ENCODE data around the gene ENTHD1. TPM values are rescaled to one million over a fixed set of nuclear protein-coding genes. Genes with fewer than 3 reads are reported as not detected.

Gene ENTHD1
- total RNA-seq, 2 donors from 2014 or later, result not detected

- intact Hi-C loops (cut with DNase I, micrococcal nuclease), result no loop called here
- ATAC-seq (peak; percentile 91), DNase-seq (no peak)
Observed at GRCh38 chr22:39925909-39926679, 32.5 kb upstream of the ENTHD1 start.

DNA sequence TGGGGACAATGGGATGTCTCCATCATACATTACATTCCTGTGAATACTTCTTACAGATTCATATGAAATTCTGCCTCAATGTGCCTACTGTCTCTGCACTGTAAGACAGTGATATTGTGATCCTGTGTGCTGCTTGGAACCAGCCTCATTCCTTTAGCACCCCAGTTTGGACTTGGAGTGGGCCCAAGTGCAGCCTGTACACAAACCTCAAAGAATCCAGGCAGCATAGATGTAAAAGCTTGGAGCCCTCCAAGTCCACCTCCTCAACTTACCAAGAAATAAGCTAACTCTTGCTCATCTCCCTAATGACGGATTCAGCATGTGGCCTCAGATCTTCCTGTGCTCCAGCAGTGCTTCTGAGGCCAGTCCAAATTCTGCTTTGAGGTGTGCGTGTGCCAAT is 31.7 kb upstream of the ENTHD1 start:
- intact Hi-C loops (cut with DNase I, micrococcal nuclease), result no loop called here

GRCh38 chr22:39924286-39924685 is 30.7 kb upstream of the ENTHD1 start:
- ATAC-seq, result no peak
- DNase-seq, result no peak
- intact Hi-C loops (cut with DNase I, micrococcal nuclease), result no loop called here

More for the DNA sequence above, 31.7 kb upstream of the ENTHD1 start:
- no peak for ATAC-seq
- no peak for DNase-seq

DNA sequence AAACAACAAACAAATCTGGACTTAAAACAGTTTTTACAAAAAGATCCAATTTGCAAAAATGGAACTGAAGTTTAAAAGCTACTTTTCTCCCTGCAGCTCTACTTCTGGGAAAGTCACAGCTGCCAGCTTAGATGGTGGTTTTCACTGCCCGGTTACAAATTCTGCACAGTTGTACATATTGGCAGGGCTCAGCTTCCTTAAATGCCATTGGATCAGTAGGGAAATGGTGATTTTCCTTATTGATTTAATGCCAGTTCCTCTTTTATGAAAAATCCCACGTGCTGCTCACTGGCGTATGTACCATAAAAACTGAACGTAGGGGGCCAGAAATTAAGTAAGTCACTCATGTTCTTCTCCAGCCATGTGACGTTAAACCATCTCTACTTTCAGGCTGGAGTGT is 30.1 kb upstream of the ENTHD1 start:
- peak; percentile 20 for ATAC-seq
- intact Hi-C loops (cut with DNase I, micrococcal nuclease), result no loop called here
- DNase-seq, result no peak

GRCh38 chr22:39920134-39920743 is 26.7 kb upstream of the ENTHD1 start:
- no peak for ATAC-seq
- intact Hi-C loops (cut with DNase I, micrococcal nuclease), result no loop called here
- no peak for DNase-seq

DNA sequence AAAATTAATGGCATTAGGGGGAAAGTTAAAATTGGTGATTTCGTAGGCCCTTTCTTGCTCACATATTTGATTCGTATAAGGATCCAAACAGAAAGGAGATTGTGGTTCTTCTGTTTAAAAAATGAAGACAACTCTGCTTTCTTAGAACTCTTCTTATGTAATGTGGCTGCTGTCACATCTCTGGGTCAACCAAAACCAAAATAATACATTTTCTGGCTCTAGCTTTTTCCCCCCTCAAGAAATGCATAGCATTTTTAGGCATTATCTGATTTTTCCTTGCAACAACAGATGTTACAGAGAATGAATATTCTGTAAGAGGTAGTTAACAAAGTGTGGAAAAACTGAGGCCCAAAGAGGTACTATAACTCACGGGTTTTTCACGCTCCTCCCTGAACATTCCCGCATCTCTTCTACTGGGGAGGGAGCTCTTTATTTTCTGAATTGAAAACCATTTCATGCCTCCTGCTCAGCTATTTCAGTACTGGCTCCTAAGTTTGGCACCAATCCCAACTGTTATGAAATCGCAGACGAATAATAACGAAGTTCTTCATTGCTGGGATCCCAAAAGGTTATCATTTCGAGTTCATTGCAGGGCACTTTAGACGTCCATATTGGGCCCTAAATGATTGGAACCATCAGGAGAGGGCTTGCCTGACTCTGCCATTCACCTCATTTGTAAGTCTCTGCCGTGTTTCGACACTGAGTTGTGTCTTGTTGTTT is 24.4 kb upstream of the ENTHD1 start:
- ATAC-seq (no peak), DNase-seq (no peak)
- intact Hi-C loops (cut with DNase I, micrococcal nuclease), result no loop called here

GRCh38 chr22:39917197-39917643 is 23.7 kb upstream of the ENTHD1 start:
- intact Hi-C loops (cut with DNase I, micrococcal nuclease), result no loop called here

GRCh38 chr22:39916496-39916895 is 22.9 kb upstream of the ENTHD1 start:
- intact Hi-C loops (cut with DNase I, micrococcal nuclease), result no loop called here
- ATAC-seq (no peak), DNase-seq (no peak)

More at GRCh38 chr22:39917197-39917643, 23.7 kb upstream of the ENTHD1 start:
- ATAC-seq (no peak), DNase-seq (no peak)

- ATAC-seq (no peak), DNase-seq (no peak)
- intact Hi-C loops (cut with DNase I, micrococcal nuclease), result no loop called here
Observed at GRCh38 chr22:39915295-39915726, 21.8 kb upstream of the ENTHD1 start.

DNA sequence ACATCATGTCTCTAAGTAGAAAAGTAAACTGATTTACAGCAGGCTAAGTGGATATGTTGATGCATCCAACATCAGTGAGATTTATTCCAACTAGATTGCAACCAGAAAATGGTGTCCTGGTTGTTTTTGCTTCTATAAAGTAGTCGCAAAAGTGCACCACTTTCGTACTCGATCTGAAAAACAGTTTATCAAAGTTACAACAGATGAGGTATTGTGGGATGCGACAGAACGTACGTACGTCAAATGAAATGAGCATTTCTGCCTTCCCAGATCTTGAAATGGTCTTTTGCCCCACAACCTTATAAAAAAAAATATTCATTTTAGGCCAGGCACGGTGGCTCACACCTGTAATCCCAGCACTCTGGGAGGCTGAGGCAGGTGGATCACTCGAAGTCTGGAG is 21.0 kb upstream of the ENTHD1 start:
- DNase-seq (no peak), ATAC-seq (no peak)
- intact Hi-C loops (cut with DNase I, micrococcal nuclease), result no loop called here

- intact Hi-C loops (cut with DNase I, micrococcal nuclease), result no loop called here
- ATAC-seq, result no peak
- no peak for DNase-seq
Observed at GRCh38 chr22:39913886-39914285, 20.3 kb upstream of the ENTHD1 start.

- no peak for DNase-seq
- intact Hi-C loops (cut with DNase I, micrococcal nuclease), result no loop called here
- no peak for ATAC-seq
Observed at GRCh38 chr22:39913321-39913720, 19.8 kb upstream of the ENTHD1 start.

DNA sequence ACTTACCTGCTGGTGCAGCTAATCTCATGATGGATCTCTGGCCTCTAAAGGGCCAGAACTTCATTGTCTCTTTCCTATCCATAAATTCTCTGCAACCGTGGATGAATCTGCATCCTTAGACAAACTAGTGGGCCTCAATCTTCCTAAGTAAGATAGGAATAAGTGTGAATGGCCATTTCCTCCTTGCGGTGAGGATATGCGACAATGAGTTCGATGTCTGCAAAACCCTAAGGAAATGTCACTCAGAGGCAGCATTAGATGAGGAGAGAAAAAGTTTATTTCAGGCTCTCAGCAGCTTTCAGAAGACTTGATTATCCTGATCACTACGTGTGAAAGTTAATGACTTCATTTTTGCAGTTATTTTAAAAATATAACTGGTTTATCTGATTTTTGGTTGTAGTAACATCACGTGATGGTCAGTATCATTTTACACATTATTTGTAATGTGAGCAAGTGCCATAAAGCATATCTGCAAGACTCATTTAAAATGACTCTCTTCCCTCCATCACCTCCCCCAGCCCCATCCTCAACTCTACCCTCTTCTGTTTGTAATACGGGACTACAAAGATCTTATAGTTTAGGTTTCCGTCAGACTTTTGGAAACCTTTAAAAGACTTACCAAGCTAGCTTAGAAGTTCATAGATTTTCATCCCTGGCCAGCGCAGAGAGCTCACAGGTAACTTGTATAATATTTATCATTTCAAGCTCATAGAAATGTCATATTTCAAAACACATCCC is 17.5 kb upstream of the ENTHD1 start:
- intact Hi-C loops (cut with DNase I, micrococcal nuclease), result no loop called here
- no peak for ATAC-seq
- DNase-seq, result no peak

DNA sequence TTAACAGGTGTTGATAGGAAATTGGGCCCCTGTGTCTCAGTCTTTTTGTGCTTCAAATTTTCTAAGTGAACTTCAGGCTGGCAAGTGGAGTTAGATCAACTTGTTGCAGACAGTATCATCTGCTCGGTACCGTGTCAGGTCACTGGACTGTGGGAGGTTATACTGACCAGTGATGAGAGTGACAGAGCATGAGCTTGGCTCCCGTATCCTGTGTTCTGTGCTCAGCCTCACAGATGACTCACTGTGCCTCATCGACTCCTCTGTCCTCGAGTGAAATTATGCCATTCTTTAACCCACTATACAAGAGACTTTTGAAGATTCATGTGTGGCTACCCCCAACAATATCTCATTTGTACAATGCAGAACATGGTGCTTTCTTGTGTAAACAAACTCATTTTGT is 15.2 kb upstream of the ENTHD1 start:
- no peak for DNase-seq
- intact Hi-C loops (cut with DNase I, micrococcal nuclease), result no loop called here
- no peak for ATAC-seq

- intact Hi-C loops (cut with DNase I, micrococcal nuclease), result no loop called here
- no peak for ATAC-seq
- no peak for DNase-seq
Observed at GRCh38 chr22:39908136-39908535, 14.6 kb upstream of the ENTHD1 start.

DNA sequence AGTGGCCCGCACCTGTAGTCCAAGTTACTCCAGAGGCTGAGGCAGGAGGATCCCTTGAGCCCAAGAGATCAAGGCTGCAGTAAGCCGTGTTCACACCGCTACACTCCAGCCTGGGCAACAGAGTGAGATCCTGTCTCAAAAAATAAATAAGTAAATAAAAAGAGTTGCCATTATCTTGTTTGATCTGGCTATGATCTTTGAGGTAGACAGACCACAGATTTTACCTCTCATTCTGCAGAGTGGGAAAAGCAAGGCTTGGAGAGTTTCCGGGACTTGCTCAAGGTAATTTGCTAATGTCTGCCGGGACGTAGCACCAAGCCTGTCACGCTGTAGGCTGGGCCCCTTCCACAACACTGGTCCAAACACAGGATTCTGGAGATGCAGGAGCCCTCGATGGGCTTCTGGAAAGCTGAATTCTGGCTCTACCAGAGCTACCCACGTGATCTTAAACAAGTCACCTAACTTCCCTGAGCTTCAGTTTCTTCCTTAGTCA is 14.1 kb upstream of the ENTHD1 start:
- DNase-seq (no peak), ATAC-seq (no peak)
- intact Hi-C loops (cut with DNase I, micrococcal nuclease), result no loop called here

DNA sequence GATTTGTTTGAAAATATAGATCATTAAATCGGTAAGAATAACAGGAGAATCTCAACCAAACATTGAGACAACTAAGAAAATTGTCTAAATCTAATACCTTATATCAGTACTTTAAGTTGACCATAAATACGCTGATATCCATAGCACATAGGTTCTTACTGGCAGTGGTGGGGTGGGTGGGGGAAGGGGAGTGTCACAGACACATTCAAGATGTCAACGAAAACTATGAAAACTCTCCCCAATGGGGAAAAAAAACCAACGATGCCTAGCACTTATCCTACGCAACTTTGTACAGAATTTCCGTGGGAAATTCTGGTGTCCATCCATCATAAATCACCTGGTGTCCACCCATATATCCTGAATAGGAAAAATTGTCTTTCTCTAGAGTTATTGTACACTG is 13.5 kb upstream of the ENTHD1 start:
- intact Hi-C loops (cut with DNase I, micrococcal nuclease), result no loop called here
- DNase-seq (no peak), ATAC-seq (no peak)

DNA sequence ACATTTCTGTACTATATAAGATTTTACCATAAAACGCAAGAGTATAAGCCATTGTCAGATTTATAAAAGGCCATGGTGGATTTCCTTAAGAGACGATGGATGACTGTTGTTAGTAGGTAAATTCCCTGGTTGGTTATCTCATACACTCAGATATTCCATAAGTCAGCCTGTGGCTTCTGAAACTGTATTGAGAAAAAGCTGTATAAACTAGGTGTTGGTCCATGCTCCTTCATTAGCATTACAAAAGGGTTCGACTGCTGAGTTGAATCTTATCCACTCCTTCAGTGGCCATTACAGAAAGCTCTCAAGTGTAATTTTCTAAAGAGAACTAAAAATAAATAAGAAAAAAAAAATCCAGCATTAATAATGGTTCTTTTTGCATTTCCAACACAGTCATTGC is 12.6 kb upstream of the ENTHD1 start:
- intact Hi-C loops (cut with DNase I, micrococcal nuclease), result no loop called here
- ATAC-seq (no peak), DNase-seq (no peak)

DNA sequence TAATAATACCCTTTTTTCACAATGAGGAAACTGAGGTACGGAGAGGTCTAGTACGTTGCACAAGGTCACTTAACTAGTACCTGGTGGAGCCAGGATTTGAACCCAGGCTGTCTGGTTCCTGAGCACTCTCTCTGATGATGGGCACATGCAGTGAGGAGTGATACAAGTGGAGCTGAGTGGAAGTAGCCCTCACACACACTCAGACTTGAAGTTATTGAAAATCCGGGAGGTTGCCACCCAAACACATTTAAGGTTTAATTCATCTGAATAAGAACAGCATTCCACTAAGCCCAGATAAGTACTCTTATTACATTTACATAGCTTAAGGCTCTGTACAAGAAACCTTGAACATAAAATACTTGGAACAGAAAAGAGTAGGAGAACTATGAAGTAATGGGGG is 12.1 kb upstream of the ENTHD1 start:
- DNase-seq, result no peak
- intact Hi-C loops (cut with DNase I, micrococcal nuclease), result no loop called here
- no peak for ATAC-seq
